Kidney glomerular epithelial cell (primary cell): ENCODE results near the gene RAB11FIP4.

ENCODE experiments used
- DNase-seq: peaks from one replicate; lab custom pipeline; 2025; lab: John Stamatoyannopoulos, UW

The RAB11FIP4 gene

DNA sequence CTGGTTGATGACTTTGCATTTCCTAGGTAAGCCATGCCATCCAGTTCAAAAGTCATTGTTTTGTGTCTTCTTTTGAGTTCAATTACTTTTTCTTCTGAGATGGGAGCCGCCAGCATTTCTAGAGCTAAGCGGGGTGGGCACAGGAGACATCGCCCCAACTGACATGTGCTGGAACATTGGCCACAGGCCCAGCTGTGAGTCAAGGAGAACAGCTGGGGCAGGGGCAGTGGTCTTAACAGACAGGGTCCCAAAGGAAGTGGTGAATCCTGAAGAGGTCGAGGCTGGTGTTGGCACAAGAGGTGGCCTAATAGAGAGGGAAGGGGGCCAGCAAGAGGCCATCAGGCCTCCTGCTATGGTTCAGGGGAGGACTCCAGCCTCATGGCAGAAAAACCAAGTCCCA, 17.1 kb downstream of the RAB11FIP4 start:
- DNase-seq = no peak

DNA sequence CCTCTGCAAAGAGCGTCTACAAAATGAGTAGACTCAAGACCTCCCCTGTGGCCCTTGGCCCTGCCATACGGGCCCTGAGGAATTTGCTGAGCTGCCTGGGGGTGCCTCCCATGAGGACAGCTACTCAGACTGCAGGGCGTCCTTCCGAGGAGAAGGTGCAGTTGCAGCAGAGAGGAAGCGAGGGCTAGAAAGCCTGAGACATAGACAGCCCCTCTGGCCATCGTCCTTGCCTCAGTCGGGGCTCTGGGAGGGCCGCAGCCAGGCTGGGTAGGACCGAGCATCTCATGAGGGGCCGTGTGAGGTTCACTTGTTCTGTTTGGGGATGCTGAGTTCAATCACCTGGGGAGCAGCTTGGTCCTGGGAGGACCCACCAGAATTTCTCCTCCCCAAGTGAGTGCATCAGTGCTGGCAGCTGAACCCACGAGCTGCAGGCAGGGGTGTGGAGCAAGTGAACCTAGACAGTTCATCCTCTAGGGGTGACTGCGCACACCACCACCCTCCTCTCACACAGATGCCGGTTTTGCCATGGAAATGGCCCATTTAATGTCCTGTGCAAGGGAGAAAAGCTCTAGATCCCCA, 20.3 kb downstream of the RAB11FIP4 start:
- no peak for DNase-seq

DNA sequence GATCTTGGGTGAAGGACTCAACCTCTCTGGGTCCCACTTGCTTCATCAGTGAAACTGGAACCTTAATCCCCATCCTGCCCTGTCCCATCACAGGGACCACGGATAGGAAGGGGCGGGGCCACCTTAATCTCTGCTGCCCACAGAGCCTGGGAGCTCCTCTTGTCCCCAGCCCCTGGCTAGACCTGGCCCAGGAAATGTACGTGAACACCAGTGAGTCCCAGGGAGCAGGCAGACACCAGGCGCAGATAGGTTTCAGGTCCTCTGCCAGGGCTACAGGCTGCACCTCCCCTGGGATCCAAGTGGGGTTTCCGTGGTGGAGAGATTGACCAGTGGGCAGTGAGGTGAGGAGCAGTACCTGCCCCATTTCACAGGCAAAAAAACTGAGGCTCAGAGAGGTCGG, 21.0 kb downstream of the RAB11FIP4 start:
- no peak for DNase-seq

DNA sequence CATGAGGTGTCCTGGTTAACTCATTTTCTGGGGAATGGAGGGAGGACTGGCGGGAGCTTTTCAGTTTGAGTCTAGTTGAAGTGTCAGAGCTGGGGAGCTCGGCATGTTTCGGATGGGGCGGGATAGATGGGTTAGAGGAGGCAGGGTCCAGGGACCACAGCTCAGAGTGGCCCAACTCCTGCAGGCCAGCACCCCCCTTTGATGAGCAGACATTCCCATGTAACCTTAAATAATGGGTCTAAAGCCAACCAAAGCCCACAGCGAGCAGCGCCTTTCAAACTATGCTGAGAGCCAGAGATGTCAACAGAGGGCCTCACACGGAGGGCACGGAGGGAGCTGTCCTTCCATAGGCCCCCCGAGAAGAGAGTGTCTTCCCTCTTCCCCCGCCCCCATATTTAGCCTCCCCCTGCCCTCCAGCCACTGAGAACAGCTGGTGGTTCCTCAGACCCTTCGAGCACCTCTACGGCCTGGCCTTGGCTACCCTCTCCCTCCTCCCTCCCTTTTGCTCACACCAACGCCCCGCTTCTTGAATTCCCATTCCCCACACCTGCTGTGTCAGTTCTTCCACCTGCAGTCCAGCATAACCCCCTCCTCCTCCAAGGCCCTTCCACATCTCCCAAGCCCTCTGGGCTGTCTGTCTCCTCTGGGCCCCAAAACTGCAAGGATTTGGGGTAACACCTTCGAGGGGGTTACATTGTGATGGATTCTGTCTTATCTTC, 21.8 kb downstream of the RAB11FIP4 start:
- DNase-seq = no peak

DNA sequence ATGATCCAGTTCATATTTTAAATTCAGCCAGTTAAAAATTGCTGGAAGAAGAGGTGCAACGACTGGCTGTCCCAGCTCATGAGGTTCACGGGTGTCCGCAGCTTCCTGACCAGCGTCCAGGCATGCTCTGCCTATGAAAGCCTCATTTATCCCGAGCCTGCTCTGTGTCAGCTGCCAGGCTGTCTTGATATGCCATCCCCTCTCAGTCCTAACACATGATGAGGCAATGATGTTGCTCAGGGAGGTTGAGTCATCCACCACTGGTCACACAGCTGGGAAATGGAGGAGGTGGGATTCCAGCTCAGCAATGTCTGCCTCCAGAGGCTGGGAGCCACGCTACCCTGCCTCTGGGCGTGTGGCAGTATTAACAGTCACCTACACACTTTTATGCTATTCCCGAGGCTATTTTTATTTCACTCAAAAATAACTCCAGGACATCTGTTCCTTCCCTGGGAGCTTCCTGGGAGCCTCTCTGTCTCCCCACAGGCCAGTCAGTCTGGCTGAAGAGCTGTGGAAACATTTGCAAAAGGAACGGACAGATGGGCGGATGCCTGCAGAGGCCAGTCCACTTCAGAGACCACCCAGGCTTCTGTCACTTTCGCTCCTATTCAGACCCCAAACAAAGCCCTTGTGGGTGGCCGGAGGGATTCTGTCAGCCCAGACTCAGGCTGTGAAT, 22.5 kb downstream of the RAB11FIP4 start:
- no peak for DNase-seq

DNA sequence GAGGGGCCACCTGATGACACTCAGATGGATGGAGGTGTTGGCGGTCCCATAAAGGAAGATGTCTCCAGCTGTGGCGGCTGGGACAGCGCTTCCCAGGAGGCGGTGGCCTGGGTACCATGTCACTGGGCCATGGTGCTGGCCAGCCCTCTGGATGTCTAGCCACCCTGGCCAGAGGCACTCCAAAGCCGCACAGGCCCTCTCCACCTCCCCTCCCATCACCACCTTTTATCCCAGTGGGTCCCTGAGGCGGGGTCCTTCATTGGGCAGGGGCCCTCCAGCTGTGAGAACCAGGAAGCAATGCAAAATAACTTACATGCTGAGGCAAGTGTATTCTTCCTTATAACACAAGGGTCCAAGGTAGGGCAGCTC, 23.1 kb downstream of the RAB11FIP4 start:
- no peak for DNase-seq

DNA sequence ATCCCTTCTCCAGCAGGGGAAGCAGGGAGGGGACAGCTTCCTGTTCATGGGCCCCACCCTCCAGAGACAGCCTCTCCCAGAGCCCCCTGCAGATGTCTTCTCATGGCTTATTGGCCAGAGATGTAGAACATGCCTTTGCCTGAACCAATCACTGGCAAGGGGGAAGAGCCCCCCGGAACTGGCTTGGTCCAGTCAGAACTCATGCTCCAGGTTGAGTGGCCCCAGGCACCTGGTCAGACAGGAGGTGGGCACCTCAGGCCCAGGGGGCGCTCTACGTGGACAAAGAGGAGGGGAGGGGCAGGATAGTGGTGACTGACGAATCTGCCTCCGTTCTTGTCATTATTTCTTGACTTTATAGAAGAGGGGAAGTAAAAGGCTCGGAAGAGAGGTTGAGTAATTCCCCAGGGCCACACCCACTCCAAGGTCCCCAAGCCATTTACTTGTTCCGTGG, 23.6 kb downstream of the RAB11FIP4 start:
- no peak for DNase-seq

DNA sequence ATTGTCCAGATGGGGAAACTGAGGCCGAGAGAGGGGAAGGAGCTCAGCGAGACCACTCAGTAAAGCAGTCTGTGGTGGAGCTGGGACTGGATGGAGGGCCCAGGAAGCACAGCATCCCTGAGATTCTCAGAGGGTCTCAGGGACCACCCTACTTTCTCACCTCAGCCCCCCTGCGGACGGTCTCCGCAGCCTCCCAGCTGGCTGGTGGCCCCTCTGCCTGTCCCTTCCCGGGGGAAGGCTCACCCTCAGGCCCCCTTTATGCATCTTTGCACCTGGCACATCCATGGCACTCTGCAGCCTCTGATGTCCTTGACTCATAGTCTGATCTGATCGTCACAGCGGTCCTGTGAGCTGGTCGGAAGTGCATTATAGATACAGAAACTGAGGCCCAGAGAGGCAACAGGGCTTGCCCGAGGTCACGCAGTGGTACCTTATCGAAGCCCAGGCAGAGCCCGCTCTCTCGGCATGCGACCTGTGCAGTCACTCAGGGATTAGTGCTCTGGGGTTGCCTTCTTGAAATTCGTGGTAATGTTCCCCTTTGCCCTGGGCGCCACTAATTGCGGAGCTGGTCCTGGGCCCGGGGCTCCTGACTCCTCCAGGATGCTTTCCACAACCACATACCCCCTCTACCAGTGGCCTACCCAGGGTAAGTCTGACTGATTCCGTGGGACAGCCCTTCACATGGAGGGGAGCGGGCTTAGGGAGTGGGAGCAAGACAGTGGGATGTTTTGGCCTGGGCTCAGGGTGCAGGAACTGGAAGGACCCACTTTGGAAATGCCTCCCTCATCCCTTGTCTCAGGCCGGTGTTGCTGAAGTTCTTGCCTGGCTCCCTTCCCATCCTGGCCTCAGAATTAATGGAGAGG, 24.4 kb downstream of the RAB11FIP4 start:
- DNase-seq = no peak

DNA sequence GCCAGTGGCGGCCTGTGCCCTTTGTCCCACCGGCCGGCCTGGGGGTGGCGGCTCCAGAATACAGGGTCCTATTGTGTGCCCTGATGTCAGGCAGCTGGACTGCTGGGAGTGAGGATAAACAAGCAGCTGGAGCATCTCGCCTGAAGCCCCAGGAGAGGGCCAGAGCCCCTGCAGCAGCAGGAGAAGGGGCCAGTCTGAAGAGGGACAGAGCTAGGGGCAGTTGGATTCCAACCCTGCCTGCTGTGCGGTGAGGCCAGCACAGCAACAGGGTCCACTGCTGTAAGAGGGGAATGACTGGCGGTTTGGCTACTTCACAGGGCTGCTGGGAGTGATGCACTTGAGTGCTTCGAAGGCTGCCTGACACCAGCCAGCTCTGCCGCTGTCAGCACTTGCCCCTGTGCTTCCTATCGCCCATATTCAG, 25.0 kb downstream of the RAB11FIP4 start:
- no peak for DNase-seq

DNA sequence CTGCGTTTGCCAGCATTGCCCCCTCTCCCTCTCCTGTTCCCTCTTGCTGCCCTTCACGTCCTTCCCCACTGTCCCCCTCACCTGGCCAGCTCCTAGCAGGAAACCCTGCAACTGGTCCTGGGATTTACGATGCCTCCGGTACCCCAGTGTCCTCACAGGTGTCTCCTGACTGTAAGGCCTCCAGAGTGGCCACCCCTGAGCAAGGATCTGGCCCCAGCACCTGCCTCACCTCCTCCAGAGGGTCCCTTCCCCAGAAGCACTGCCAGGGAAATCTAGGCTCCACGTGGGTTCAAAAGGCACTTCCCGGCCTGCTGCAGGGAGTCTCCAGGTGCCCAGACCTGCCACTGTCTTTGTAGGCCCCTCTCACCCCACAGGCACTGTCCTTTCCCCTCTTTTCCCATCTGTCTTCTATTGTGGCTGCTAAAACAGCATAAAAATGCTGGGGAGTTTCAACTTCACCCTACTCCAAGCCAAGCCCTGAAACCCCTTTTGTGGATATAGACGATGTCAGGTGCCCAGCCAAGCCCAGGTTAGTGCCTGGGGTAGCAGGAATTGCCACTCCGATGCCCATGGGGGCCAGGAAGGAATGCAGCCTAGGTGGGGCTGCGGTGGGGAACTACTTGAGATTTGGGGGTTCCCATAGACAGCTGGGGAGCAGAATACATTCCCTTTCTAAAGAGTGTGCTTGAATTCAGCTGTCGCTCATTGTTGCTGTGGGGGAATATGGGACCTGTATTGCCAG, 25.7 kb downstream of the RAB11FIP4 start:
- no peak for DNase-seq

DNA sequence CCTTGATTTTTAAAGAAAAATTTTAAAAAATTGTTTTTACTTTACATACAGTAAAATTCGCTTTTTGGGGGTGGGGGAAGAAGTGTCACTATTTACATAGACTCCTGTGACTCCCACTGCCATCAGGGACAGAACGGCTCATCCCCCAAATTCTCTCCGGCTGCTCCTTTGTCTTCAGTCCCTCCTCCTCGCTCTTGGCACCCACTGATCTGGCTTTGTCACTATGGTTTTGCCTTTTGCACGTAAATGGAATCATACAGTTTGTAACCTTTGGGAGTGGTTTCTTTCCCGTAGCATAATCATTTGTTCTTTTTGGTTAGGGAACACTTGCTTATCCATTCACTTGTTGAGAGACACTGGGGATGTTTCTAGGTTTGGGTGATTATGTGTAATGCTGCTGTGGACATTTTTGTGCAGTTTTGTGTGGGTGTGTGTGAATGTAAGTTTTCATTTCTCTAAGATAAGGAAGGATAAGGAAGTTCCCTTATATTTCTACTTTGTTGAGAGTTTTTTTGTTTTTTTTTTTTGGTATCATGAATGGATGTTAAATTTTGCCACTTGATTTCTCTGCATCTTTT, 27.4 kb downstream of the RAB11FIP4 start:
- DNase-seq = no peak

DNA sequence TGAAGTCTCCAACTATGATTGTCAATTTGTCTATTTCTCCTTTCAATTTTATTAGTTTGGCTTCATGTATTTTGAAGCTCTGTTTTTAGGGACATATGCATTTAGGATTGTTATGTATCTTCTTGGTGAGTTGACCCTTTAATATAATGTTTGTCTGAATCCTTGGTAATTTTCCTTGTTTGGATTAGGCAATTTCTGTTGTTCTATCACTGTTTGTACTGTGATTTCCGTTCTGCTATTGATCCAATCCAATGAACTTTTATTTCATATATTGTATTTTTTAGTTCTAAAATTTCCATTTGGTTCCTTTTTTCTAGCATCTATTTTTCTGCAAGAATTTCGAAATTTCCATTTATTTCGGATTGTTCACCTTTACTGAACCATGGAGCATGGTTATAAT, 31.0 kb downstream of the RAB11FIP4 start:
- no peak for DNase-seq

DNA sequence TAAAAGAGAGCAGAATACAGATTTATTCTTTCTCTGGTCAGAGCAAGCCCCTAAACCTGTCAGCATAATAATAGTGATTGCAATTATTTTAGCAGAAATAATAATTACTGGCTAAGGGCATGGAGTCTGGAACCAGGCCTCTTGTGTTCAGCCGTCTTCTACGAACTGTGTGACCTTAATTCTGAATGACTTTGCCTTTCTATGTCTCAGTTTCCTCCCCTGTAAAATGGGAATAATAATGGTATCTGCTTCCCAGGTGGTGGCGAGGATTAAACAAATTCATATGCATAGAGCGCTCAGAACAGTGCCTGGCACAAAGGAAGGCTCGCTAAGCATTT, 33.4 kb downstream of the RAB11FIP4 start:
- no peak for DNase-seq

DNA sequence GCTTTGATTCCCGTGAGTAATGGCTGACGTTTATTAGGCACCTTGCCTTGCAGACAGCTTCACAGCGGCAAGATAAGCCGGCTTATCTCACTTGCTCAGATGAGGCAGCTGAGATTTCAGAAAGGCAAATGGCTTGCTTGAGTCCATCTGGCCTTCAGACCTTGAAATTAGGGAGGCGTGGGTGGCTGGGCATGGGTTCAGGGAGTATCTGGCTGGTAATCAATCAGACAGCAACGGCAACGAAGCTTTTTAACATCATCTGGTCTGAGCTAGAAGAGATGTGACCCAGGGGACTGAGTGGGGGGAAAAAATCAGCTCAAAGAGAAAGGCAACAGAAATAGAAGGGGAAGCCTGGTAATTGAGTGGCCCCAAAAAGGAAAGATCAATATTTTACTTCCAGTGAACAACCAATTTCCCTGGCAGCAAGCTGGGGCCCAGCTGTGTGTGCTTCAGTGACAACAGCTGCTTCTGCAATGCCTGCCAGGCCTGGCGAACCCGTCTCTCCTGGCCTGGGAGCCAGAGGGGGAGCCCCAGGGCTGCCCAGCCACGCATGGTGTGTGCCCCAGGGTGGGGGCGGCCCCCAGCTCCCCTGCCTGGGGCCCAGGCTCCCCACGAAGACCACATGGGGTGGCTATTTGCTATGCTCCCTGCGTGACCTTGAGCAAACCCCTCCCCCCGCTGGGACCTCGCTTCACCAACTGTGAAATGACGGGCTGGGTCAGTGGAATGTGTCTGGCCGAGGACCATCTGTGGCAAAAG, 34.0 kb downstream of the RAB11FIP4 start:
- DNase-seq = no peak

DNA sequence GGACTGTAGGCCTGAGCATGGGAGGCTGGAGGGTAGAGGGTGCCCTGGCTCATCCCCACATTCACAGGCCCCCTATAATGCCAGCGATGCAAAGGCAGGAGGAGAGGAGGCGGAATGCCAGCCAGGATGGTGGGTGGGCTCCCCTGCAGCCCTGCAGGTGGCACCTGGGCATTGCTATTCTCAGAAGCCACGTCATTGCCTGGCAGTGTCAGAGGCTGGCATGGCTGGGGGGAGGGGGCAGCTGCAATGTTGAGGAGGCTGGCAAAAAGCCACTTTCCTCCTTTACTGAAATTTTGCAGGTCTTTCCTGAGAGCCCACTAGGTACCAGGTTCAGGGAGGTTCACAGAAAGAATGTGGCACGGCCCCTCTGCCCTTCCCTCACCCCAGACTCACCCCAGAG, 36.2 kb downstream of the RAB11FIP4 start:
- no peak for DNase-seq

DNA sequence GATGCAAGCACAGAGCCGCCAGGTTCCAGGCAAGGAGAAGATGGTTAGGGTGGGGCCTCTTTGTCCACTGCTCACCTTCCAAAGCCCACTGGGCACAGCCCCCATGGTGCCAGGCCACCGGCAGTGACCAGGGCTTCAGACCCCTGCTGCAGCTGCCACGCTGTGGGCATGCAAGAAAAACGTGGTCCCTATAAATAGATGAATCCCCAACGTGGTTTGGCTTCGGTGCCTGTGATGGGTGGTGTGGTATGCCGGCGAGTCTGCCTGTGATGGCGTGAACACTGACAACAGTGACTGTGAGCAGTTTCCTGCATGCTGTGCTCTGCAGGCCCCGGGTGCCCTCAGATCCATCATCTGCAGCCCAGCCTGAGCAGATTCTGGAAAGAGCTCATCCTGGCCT, 36.6 kb downstream of the RAB11FIP4 start:
- no peak for DNase-seq

DNA sequence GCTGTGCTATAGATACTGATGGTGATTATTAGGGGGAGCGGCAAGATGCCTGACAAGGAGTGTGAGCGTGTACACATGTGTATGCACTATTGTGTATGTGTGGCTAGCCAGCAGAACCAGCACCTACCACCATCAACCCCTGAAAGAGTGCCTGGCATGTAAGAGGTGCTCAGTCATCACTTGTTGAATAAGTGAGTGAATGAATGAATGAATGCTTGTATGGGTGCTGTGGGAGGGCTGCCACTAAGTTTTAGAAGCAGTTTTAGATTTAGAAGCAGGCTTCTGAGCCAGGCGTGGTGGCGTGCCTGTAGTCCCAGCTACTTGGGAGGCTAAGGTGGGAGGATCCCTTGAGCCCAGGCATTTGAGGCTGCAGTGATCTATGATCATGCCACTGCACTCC, 37.0 kb downstream of the RAB11FIP4 start:
- no peak for DNase-seq

DNA sequence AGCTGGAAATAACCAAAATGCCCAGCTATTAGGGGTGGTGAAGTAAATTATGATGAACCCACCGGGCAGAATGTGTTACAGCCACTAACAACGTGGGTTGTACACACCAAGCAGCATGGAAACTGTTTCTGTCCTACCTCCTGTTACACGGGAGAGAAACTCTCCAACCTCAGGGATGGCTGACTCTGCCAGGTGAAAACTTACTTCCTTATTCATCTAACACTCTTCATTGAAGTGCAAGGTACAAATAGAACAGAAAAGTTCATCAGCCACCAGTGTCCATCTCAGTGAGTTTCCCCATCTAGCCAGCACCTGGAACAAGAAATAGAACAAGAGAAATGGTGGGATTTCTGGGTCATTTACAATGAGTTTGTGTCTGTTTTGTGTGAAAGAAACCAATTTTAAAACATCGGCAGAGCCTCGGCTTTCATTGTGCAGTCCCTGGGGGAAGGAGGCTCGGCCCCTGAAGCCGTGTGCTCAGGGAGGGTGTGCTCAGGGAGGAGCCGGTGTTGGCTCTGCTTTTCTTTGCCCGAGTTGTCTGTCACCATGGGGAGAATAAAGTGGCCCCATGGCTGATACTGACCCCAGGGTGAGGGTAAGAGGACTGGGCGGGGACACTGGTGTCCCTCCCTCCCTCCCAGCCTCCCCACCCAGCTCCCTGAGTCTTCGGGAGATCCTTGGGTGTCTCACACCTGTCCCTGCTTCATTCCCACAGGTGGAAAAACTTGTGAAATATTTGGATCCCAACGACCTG, 39.8 kb downstream of the RAB11FIP4 start:
- DNase-seq = no peak

DNA sequence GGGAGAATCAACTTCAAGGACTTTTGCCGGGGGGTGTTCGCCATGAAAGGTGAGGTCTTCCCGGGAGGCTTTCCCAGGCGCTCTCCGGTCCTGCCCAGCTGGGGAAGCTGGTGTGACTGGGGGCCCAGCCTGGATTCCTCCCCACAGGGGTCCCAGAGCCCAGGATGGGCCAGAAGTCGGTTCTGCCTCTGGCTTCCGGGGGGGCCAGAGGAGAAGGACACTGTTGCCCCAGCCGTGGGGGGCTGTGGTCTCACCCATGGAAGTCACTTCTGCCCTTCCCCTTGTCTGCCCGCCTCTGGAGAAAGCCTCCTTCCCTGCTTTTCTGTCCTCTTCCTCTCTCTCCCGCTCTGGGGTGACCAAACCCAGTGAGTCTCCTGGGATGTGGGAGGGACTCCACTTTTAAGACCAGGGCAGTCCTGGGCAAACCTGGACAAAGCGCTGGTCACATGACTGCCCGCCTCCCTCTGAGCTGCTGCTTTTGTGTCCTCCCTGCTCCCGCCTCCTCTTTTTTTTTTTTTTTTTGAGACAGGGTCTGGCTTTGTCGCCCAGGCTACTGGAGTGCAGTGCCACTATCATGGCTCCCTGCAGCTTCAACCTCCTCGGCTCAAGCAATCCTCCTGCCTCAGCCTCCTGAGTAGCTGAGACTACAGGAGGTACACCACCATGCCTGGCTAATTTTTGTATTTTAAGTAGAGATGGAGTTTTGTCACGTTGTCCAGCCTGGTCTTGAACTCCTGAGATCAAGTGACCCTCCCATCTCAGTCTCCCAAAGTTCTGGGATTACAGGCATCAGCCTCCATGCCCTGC, 40.6 kb downstream of the RAB11FIP4 start:
- no peak for DNase-seq
